WERI-Rb-1 (cell line): ENCODE results near the gene MAP4.

Source experiments
- DNase-seq: peaks from one replicate; pipeline ENCODE4 v3.0.0-alpha.2; 2020
- H3K27ac ChIP-seq: fragments of 250-450 bp; sonication (Bioruptor Pico); 2 replicates; pipeline ENCODE4 v1.5.1; 2020; ENCODE audit warnings: mild to moderate bottlenecking, moderate library complexity
- H3K27me3 ChIP-seq: fragments of 250-450 bp; sonication (Bioruptor Pico); 2 replicates; pipeline ENCODE4 v1.5.1; 2021; ENCODE audit warnings: mild to moderate bottlenecking, low read depth, moderate library complexity; ENCODE audit not compliant: insufficient read depth, severe bottlenecking
- H3K36me3 ChIP-seq: fragments of 250-450 bp; sonication (Bioruptor Pico); 2 replicates; pipeline ENCODE4 v1.5.1; 2020; ENCODE audit warnings: mild to moderate bottlenecking, moderate library complexity
- H3K4me3 ChIP-seq: 2 replicates; pipeline ENCODE4 v1.5.1; 2011; ENCODE audit warnings: low read depth, mild to moderate bottlenecking, control low read depth, low read length
- H3K9me3 ChIP-seq: fragments of 250-450 bp; sonication (Bioruptor Pico); 2 replicates; pipeline ENCODE4 v1.5.1; 2021; ENCODE audit warnings: mild to moderate bottlenecking, moderate library complexity; ENCODE audit not compliant: severe bottlenecking
- CTCF ChIP-seq: IDR thresholded peaks from 2 replicates; pipeline ENCODE4 v1.5.1; 2011; ENCODE audit warnings: low read depth, mild to moderate bottlenecking, control low read depth, inconsistent platforms, low read length

Gene MAP4

GRCh38 chr3:48030188-48030587 lies 14.0 kb upstream of the MAP4 start:
- Histone ChIP-seq H3K27me3 (no peaks in the 10 kb centered on the region), H3K27ac (no peak overlapping the region), H3K4me3 (no peak overlapping the region), H3K36me3 (no peaks in the 10 kb centered on the region), H3K9me3 (no peaks in the 10 kb centered on the region)
- no peak for TF ChIP-seq CTCF
- DNase-seq = no peak

GRCh38 chr3:48026951-48027908 lies 11.0 kb upstream of the MAP4 start:
- Histone ChIP-seq H3K27me3 (no peaks in the 10 kb centered on the region), H3K27ac (no peak overlapping the region)
- no peak for TF ChIP-seq CTCF

GRCh38 chr3:48026098-48026497 lies 9.9 kb upstream of the MAP4 start:
- no peak for TF ChIP-seq CTCF
- H3K27ac ChIP-seq = no peak overlapping the region
- H3K27me3 ChIP-seq = no peaks in the 10 kb centered on the region
- no peaks in the 10 kb centered on the region for H3K9me3 ChIP-seq
- H3K4me3 ChIP-seq = no peak overlapping the region
- H3K36me3 ChIP-seq = no peaks in the 10 kb centered on the region
- DNase-seq = no peak

More at GRCh38 chr3:48026951-48027908, 11.0 kb upstream of the MAP4 start:
- no peaks in the 10 kb centered on the region for H3K36me3 ChIP-seq
- H3K9me3 ChIP-seq = no peaks in the 10 kb centered on the region
- H3K4me3 ChIP-seq = no peak overlapping the region
- DNase-seq = no peak

GRCh38 chr3:48024401-48024800 lies 8.2 kb upstream of the MAP4 start:
- no peak for DNase-seq
- no peaks in the 10 kb centered on the region for H3K36me3 ChIP-seq
- no peaks in the 10 kb centered on the region for H3K9me3 ChIP-seq
- no peak overlapping the region for H3K4me3 ChIP-seq
- H3K27ac ChIP-seq = no peak overlapping the region
- H3K27me3 ChIP-seq = no peaks in the 10 kb centered on the region
- no peak for TF ChIP-seq CTCF

DNA sequence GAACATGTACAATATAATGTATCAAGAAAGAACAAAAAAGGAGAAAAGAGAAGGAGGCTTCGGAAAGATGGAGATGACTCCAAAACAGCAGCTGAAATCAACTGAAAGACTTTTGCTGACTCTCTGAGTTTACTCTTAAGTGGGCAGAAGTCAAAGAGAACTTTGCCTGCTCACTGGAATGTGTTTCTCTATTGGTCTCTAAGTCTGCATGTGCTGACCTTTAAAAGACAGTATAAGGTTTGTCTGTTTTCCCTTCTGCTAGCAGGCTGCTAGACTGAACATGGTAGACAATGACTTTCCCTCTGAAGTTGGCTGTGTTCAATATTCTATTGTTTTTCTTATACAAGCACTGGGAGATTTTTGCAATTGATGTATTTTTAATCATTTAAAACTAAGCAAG lies 7.2 kb upstream of the MAP4 start:
- TF ChIP-seq CTCF = no peak
- no peak overlapping the region for H3K4me3 ChIP-seq
- DNase-seq = no peak
- H3K27ac ChIP-seq = no peak overlapping the region
- no peaks in the 10 kb centered on the region for H3K27me3 ChIP-seq
- no peaks in the 10 kb centered on the region for H3K36me3 ChIP-seq
- no peaks in the 10 kb centered on the region for H3K9me3 ChIP-seq
